SH-SY5Y (cell line): ENCODE measurements around the gene RTN4IP1.

Experiments used
- GATA2 ChIP-seq: IDR thresholded peaks from 2 replicates; pipeline ENCODE4 v1.6.1; 2011; ENCODE audit warnings: mild to moderate bottlenecking, low read depth, low read length
- GATA3 ChIP-seq: IDR thresholded peaks from 2 replicates; pipeline ENCODE4 v1.6.1; 2011; ENCODE audit warnings: low read depth, mild to moderate bottlenecking, low read length, moderate library complexity

DNA sequence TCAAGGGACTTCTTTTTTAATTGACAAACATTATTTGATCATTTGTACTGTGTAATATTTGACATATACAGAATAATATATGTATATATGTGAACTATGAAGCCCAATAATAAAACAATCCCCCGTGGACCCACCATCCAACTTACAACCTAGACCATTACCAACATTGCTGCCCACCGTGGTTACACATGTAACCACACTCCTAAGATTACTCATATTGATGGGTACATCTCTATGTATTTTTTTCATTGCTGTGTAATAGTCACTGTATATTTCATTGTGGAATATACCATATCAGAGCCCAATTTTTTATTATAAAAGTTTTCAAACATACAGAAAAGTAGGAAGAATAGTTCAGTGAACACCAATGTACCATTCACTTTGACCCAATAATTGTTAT, 94.3 kb downstream of the RTN4IP1 start:
- TF ChIP-seq GATA3 (no peak), GATA2 (no peak)
